ENCODE results near the gene WDR49.

Gene WDR49

GRCh38 chr3:167493244-167493643 lies 160.5 kb downstream of the WDR49 start:
- TF ChIP-seq, protein P1, sequence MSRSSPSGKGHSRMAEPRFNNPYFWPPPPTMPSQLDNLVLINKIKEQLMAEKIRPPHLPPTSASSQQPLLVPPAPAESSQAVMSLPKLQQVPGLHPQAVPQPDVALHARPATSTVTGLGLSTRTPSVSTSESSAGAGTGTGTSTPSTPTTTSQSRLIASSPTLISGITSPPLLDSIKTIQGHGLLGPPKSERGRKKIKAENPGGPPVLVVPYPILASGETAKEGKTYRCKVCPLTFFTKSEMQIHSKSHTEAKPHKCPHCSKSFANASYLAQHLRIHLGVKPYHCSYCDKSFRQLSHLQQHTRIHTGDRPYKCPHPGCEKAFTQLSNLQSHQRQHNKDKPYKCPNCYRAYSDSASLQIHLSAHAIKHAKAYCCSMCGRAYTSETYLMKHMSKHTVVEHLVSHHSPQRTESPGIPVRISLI (tag by site-specific recombination; IDR thresholded peaks at IDR 0.05) = no peak
- TF ChIP-seq, protein P2, sequence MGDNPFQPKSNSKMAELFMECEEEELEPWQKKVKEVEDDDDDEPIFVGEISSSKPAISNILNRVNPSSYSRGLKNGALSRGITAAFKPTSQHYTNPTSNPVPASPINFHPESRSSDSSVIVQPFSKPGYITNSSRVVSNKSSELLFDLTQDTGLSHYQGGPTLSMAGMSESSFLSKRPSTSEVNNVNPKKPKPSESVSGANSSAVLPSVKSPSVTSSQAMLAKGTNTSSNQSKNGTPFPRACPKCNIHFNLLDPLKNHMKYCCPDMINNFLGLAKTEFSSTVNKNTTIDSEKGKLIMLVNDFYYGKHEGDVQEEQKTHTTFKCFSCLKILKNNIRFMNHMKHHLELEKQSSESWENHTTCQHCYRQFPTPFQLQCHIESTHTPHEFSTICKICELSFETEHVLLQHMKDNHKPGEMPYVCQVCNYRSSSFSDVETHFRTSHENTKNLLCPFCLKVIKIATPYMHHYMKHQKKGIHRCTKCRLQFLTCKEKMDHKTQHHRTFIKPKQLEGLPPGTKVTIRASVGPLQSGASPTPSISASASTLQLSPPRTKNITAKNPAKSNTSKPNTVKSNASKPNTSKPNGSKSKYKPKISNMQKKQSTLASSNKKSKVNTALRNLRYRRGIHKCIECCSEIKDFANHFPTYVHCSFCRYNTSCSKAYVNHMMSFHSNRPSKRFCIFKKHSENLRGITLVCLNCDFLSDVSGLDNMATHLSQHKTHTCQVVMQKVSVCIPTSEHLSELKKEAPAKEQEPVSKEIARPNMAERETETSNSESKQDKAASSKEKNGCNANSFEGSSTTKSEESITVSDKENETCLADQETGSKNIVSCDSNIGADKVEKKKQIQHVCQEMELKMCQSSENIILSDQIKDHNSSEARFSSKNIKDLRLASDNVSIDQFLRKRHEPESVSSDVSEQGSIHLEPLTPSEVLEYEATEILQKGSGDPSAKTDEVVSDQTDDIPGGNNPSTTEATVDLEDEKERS (tag by site-specific recombination; IDR thresholded peaks at IDR 0.05) = no peak
- TF ChIP-seq BCL11A (tag by site-specific recombination; IDR thresholded peaks at IDR 0.05; ENCODE audit: low read depth) = no peak
- no peak for TF ChIP-seq ZNF157 (tag by site-specific recombination; IDR thresholded peaks at IDR 0.05)
- no peak for TF ChIP-seq ZNF777 (tag by site-specific recombination; IDR thresholded peaks at IDR 0.05; ENCODE audit: borderline replicate concordance)
- no peak for TF ChIP-seq KLF17 (tag by site-specific recombination; IDR thresholded peaks at IDR 0.05)
- no peak for TF ChIP-seq ZNF146 (tag by site-specific recombination; IDR thresholded peaks at IDR 0.05)
- TF ChIP-seq ZBTB48 (tag by site-specific recombination; IDR thresholded peaks at IDR 0.05) = no peak
- no peak for TF ChIP-seq ZNF292 (tag by site-specific recombination; IDR thresholded peaks at IDR 0.05; ENCODE audit: borderline replicate concordance, low read depth)
- no peak for TF ChIP-seq ZNF133 (tag by site-specific recombination; IDR thresholded peaks at IDR 0.05)
- TF ChIP-seq, protein P3, sequence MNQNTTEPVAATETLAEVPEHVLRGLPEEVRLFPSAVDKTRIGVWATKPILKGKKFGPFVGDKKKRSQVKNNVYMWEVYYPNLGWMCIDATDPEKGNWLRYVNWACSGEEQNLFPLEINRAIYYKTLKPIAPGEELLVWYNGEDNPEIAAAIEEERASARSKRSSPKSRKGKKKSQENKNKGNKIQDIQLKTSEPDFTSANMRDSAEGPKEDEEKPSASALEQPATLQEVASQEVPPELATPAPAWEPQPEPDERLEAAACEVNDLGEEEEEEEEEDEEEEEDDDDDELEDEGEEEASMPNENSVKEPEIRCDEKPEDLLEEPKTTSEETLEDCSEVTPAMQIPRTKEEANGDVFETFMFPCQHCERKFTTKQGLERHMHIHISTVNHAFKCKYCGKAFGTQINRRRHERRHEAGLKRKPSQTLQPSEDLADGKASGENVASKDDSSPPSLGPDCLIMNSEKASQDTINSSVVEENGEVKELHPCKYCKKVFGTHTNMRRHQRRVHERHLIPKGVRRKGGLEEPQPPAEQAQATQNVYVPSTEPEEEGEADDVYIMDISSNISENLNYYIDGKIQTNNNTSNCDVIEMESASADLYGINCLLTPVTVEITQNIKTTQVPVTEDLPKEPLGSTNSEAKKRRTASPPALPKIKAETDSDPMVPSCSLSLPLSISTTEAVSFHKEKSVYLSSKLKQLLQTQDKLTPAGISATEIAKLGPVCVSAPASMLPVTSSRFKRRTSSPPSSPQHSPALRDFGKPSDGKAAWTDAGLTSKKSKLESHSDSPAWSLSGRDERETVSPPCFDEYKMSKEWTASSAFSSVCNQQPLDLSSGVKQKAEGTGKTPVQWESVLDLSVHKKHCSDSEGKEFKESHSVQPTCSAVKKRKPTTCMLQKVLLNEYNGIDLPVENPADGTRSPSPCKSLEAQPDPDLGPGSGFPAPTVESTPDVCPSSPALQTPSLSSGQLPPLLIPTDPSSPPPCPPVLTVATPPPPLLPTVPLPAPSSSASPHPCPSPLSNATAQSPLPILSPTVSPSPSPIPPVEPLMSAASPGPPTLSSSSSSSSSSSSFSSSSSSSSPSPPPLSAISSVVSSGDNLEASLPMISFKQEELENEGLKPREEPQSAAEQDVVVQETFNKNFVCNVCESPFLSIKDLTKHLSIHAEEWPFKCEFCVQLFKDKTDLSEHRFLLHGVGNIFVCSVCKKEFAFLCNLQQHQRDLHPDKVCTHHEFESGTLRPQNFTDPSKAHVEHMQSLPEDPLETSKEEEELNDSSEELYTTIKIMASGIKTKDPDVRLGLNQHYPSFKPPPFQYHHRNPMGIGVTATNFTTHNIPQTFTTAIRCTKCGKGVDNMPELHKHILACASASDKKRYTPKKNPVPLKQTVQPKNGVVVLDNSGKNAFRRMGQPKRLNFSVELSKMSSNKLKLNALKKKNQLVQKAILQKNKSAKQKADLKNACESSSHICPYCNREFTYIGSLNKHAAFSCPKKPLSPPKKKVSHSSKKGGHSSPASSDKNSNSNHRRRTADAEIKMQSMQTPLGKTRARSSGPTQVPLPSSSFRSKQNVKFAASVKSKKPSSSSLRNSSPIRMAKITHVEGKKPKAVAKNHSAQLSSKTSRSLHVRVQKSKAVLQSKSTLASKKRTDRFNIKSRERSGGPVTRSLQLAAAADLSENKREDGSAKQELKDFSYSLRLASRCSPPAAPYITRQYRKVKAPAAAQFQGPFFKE (tag by site-specific recombination; IDR thresholded peaks at IDR 0.05; ENCODE audit: borderline replicate concordance) = no peak
- no peak for TF ChIP-seq ZSCAN16 (tag by site-specific recombination; IDR thresholded peaks at IDR 0.05)
- TF ChIP-seq GFI1B (tag by site-specific recombination; IDR thresholded peaks at IDR 0.05) = no peak
- TF ChIP-seq ZNF513 (tag by site-specific recombination; IDR thresholded peaks at IDR 0.05) = no peak
- no peak for TF ChIP-seq ZNF645 (tag by site-specific recombination; IDR thresholded peaks at IDR 0.05)
- no peak for TF ChIP-seq ZNF175 (tag by site-specific recombination; IDR thresholded peaks at IDR 0.05)
- TF ChIP-seq, protein P4, sequence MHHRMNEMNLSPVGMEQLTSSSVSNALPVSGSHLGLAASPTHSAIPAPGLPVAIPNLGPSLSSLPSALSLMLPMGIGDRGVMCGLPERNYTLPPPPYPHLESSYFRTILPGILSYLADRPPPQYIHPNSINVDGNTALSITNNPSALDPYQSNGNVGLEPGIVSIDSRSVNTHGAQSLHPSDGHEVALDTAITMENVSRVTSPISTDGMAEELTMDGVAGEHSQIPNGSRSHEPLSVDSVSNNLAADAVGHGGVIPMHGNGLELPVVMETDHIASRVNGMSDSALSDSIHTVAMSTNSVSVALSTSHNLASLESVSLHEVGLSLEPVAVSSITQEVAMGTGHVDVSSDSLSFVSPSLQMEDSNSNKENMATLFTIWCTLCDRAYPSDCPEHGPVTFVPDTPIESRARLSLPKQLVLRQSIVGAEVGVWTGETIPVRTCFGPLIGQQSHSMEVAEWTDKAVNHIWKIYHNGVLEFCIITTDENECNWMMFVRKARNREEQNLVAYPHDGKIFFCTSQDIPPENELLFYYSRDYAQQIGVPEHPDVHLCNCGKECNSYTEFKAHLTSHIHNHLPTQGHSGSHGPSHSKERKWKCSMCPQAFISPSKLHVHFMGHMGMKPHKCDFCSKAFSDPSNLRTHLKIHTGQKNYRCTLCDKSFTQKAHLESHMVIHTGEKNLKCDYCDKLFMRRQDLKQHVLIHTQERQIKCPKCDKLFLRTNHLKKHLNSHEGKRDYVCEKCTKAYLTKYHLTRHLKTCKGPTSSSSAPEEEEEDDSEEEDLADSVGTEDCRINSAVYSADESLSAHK (tag by site-specific recombination; IDR thresholded peaks at IDR 0.05) = no peak
- no peak overlapping the region for H3K27ac ChIP-seq (ENCODE audit: extremely low read depth, low read depth, low read length)
- no peaks in the 10 kb centered on the region for H3K9me3 ChIP-seq (ENCODE audit: control insufficient read depth, insufficient read depth, low read depth, low read length)
- POLR2A ChIA-PET = no interaction called here
- no peaks in the 10 kb centered on the region for H3K36me3 ChIP-seq (ENCODE audit: control insufficient read depth in 2 of 2, insufficient read depth in 1 of 2, low read length in 2 of 2)
- no peaks in the 10 kb centered on the region for H3K4me1 ChIP-seq (ENCODE audit: control insufficient read depth, insufficient read depth, low read length)
- CTCF ChIA-PET = interaction anchor here (0.7 to 1.6 kb wide), 4 partner anchors 20 to 393 kb away, joined by 3 to 4 read pairs (median 4); partner anchors contain the start of gene ZBBX
- no peak overlapping the region for H3K4me3 ChIP-seq (ENCODE audit: low read depth, low read length)

Measured in HEK293 (cell line).